Right lobe of liver (tissue), 6 donors: ENCODE results near the gene PLCB4. TPM values are rescaled to one million over a fixed set of nuclear protein-coding genes. Genes with fewer than 3 reads are reported as not detected.

Experiments used
- ATAC-seq, 4 donors: fragments of 200-7000 bp; cut with Tn5 transposase; one replicate each; pipeline ENCODE4 v1.9.1; 2020; ENCODE audit warnings: mild to moderate bottlenecking in 4 of 4, moderate library complexity in 4 of 4
- DNase-seq, 3 donors: peaks; one replicate each; pipeline ENCODE4 v3.0.0-alpha.2; 2020
- H3K27ac ChIP-seq, 3 donors: fragments of 200-600 bp; one replicate each; pipeline ENCODE4 v1.8.0; 2022
- H3K27me3 ChIP-seq, 2 donors: fragments of 200-600 bp; one replicate each; pipeline ENCODE4 v1.8.0; 2022
- H3K36me3 ChIP-seq, 4 donors: fragments of 200-600 bp; sonication (generic) in 1 of 4; one replicate each; pipeline versions ENCODE4 v1.5.1 to v1.8.0; 2017 to 2022; ENCODE audit warnings: control low read depth in 1 of 4
- H3K4me1 ChIP-seq, 4 donors: fragments of 200-600 bp; sonication (generic) in 1 of 4; one replicate each; pipeline versions ENCODE4 v1.5.1 to v1.8.0; 2017 to 2022; ENCODE audit warnings: control low read depth in 1 of 4
- H3K4me3 ChIP-seq, 3 donors: fragments of 200-600 bp; one replicate each; pipeline ENCODE4 v1.8.0; 2022
- H3K9me3 ChIP-seq, 4 donors: fragments of 200-600 bp; sonication (generic) in 1 of 4; one replicate each; pipeline versions ENCODE4 v1.5.1 to v1.8.0; 2017 to 2022; ENCODE audit warnings: control low read depth in 1 of 4
- CTCF ChIP-seq, 4 donors: fragments of 200-600 bp in 3 of 4; fragments of 450-650 bp in 1 of 4; IDR thresholded peaks; one replicate each; pipeline versions ENCODE4 v1.5.1 to v1.8.0; 2016 to 2022; ENCODE audit warnings: antibody characterized with exemption in 4 of 4, mild to moderate bottlenecking in 2 of 4
- POLR2A ChIP-seq: fragments of 450-650 bp; IDR thresholded peaks from one replicate; pipeline ENCODE4 v1.6.1; 2017; ENCODE audit warnings: antibody characterized with exemption, mild to moderate bottlenecking
- WGBS: methylation state at CpG from one replicate; pipeline ENCODE4 v1.1.6; 2018; ENCODE audit warnings: low coverage, low lambda C conversion rate; ENCODE audit not compliant: insufficient coverage; ENCODE audit errors: missing lambda C conversion rate; 5-methylcytosine and 5-hydroxymethylcytosine counted together
- intact Hi-C, 2 donors: fragments of 100-400 bp; cut with DNase I; formaldehyde crosslinking; loops; one replicate each; pipeline versions ENCODE4 v1.11.2 to v1.14.1; 2022
- total RNA-seq, 6 experiments: library from RNA; depleted of rRNA in 2 of 6; stranded (reverse); fragments of >200 nt in 2 of 6; fragmentation: NEBNext Ultra II Directional in 3 of 6; extraction: Animal tissue kit (Norgen Biotek cat#: 25700) in 3 of 6; gene quantifications; one replicate each; pipeline versions ENCODE4 v1.1.0 to v1.2.4, GENCODE V29; 2016 to 2023
- donor health status: DM: no; HTN: yes; CAD: no.
- donor health status: DM: no; HTN: no; CAD: no.
- donor health status: DM: no; HTN: no; CAD: no.
- donor health status: DM: no; HTN: yes; CAD: no.
- donor health status: DM: no; HTN: yes; CAD: no.

Gene PLCB4
- total RNA-seq, 6 experiments from 2014 or later: 0.04 to 0.20 (median 0.15) TPM

DNA sequence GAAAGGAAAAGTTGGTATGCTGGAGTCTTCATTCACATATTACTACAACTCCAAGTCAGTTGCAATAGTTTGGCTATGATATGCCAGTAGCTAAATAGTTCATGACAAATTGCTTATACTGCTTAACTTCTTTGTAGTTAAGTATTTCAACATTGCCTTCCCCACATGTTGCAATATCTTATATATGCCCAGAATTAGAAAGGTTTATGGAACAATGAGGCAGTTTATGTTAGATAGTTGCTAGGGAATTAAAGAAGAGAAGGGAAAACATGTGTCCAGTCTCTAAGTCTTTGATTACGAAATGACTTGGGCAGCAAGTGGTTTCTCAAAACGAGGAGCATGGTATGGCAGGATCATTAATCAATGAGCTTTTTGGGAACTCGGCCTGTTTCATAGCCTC, 145.8 kb downstream of the PLCB4 start:
- Histone ChIP-seq H3K27me3 (no peaks in the 10 kb centered on the region), H3K9me3 (no peaks in the 10 kb centered on the region), H3K27ac (no peak overlapping the region), H3K4me3 (no peak overlapping the region), H3K4me1 (no peaks in the 10 kb centered on the region), H3K36me3 (no peaks in the 10 kb centered on the region)
- ATAC-seq (no peak), DNase-seq (no peak)
- intact Hi-C loops: no loop called here
- TF ChIP-seq CTCF (IDR thresholded peaks at IDR 0.05) (no peak), POLR2A (no peak)
- 19% methylated on average over 3 of the region's 3 CpGs for WGBS

DNA sequence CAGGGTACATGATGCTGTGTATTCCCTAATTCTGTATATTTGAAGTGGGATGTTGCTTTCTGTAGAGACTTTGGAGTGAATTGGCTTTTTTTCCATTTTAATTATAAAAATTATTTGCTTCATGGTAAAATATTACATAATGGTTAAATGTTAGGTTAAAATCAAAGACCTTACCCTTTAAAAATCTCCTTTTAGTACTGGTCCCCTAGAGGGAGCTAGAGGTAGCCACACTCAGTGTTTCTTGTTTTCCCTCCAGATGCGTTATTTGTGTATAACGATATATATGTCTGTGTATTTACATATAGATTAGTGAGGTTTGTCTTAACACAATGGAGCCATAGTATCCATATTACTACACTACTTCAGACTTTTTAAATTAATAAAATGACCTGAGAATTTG, 146.7 kb downstream of the PLCB4 start:
- H3K4me1 ChIP-seq: no peaks in the 10 kb centered on the region
- H3K27me3 ChIP-seq: no peaks in the 10 kb centered on the region
- no peaks in the 10 kb centered on the region for H3K36me3 ChIP-seq
- no peak overlapping the region for H3K4me3 ChIP-seq
- ATAC-seq: no peak
- TF ChIP-seq CTCF (IDR thresholded peaks at IDR 0.05): peak; percentile 4 to 37 (median 29)
- no peak for TF ChIP-seq POLR2A
- intact Hi-C loops: no loop called here
- DNase-seq: no peak
- 40% methylated on average over 2 of the region's 2 CpGs for WGBS
- no peak overlapping the region for H3K27ac ChIP-seq
- no peaks in the 10 kb centered on the region for H3K9me3 ChIP-seq

DNA sequence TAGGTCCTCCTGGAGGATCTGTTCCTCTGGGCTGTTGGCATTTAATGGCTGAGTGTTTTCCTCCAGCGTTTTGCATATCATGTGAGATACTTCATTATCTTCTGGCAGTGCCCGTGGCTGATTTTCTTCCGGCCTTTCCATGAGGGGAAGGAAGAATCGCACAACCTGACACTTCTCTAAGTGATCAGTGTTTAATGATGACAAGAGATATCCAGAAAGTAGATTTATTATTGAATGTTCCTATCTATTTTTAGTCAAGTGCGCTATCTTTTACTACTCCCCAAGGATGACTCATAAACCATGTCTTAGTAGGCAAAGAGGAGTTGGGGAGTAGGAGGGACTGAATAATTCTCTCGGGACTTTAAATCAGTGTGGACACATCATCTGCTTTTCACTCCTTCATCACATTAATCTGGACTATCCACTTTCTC, 149.7 kb downstream of the PLCB4 start:
- no peak for TF ChIP-seq CTCF (IDR thresholded peaks at IDR 0.05)
- no peak for TF ChIP-seq POLR2A
- Histone ChIP-seq H3K36me3 (no peaks in the 10 kb centered on the region), H3K27ac (no peak overlapping the region), H3K4me3 (no peak overlapping the region), H3K9me3 (no peaks in the 10 kb centered on the region), H3K27me3 (no peaks in the 10 kb centered on the region), H3K4me1 (no peaks in the 10 kb centered on the region)
- no peak for ATAC-seq
- WGBS: 44% methylated on average over 6 of the region's 6 CpGs
- no peak for DNase-seq
- intact Hi-C loops: no loop called here

DNA sequence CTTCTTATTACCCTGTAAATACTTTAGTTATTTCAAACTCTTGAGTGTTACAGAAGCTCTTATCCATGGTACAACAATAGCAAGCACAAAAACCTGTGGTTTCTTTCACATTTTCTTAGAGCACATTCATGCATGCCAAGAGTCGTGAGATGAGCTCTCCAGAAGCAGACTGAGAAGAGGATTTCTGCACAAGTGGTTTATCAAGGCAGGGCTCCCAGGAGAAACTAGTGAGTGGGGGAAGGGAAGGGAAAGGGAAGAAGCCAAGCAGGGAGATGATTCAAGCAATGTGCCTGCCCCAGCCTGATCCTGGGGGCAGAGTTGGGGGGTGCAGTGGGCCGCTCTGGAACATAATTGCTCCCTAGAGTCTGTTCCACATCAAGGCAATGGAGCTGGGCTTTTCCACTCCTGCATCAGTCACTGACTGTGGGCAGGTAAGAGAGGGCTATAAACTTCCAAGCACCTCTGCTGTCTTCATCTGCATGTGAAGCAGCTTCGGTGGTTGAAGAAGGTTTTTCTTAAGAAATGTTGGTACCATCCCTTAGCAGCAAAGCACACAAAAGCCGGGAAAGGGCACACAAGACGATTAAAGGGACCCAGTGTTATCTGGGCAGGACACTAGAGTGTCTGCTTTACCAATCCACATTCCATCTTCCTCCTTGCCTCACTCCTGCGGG, 152.1 kb downstream of the PLCB4 start:
- H3K4me1 ChIP-seq: no peaks in the 10 kb centered on the region
- H3K27me3 ChIP-seq: no peaks in the 10 kb centered on the region
- no peaks in the 10 kb centered on the region for H3K36me3 ChIP-seq
- no peak overlapping the region for H3K27ac ChIP-seq
- DNase-seq (no peak), ATAC-seq (no peak)
- no peak overlapping the region for H3K4me3 ChIP-seq
- intact Hi-C loops: no loop called here
- WGBS: 52% methylated on average over 5 of the region's 6 CpGs
- no peaks in the 10 kb centered on the region for H3K9me3 ChIP-seq
- no peak for TF ChIP-seq CTCF (IDR thresholded peaks at IDR 0.05)
- no peak for TF ChIP-seq POLR2A
